ENCODE results near the gene AMN1. TPM values are rescaled to one million over a fixed set of nuclear protein-coding genes. Genes with fewer than 3 reads are reported as not detected.

The AMN1 gene
- total RNA-seq, 1 experiment from 2014 or later, result 3.9 TPM

GRCh38 chr12:31669020-31669419 lies 59.8 kb downstream of the AMN1 start:
- no TSS peak for BruUV-seq (replicated peaks)
- Histone ChIP-seq H3F3A (ENCODE audit: low read length, unreplicated experiment) (no peaks in the 10 kb centered on the region), H3K27me3 (ENCODE audit: low read length) (no peaks in the 10 kb centered on the region), H3K27ac (ENCODE audit: low read length) (no peak overlapping the region), H3K4me3 (ENCODE audit: low read length) (no peak overlapping the region), H4K20me1 (ENCODE audit: low read length) (no peaks in the 10 kb centered on the region), H3K4me2 (ENCODE audit: low read length) (no peak overlapping the region), H2AFZ (ENCODE audit: low read length) (no peak overlapping the region), H3K9ac (ENCODE audit: low read length) (no peak overlapping the region), H3K79me2 (ENCODE audit: low read length) (no peaks in the 10 kb centered on the region), H3K9me2 (replicated peaks; ENCODE audit: low read length) (no peaks in the 10 kb centered on the region), H3K9me3 (ENCODE audit: low read length) (0 out of 2 replicates have a peak, but pooled peaks cover 4% of the 10 kb centered on the region), H3K36me3 (ENCODE audit: low read depth, low read length) (no peaks in the 10 kb centered on the region), H3K4me1 (ENCODE audit: insufficient read depth, low read length) (no peaks in the 10 kb centered on the region)
- ATAC-seq (no peak), DNase-seq (no peak)
- intact Hi-C loops (cut with micrococcal nuclease), result no loop called here
- TF ChIP-seq EZH2phosphoT487 (IDR thresholded peaks at IDR 0.05; ENCODE audit: borderline replicate concordance, low read length) (no peak), EZH2 (IDR thresholded peaks at IDR 0.05; ENCODE audit: low read length, unreplicated experiment) (no peak), CTCF (conservative IDR thresholded peaks at IDR 0.05; ENCODE audit: low read depth, low read length) (no peak)
- ChIA-PET CTCF (no interaction called here), POLR2A (ENCODE audit: unreplicated experiment) (no interaction called here)

DNA sequence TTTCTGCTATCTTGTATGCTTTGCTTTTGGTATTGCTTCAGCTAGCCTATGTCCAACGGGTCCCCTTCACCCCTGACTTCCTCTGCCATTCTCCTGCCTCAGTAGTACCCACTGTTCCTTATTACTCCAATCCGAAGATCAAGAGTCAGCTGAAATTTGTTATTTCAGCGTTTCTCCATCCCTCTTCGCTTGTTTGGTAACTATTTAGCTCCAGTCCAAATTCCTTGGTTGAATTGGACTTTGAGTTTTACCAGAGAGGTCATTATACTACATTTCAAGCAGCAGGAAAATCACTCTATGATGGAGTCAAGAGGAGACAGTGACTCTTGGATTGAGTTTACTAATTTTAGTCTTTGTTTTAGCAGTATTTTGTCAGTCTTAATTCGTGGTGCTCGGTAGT lies 64.8 kb downstream of the AMN1 start:
- Histone ChIP-seq H2AFZ (ENCODE audit: low read length) (no peak overlapping the region), H3K4me1 (ENCODE audit: insufficient read depth, low read length) (no peaks in the 10 kb centered on the region), H3K36me3 (ENCODE audit: low read depth, low read length) (no peaks in the 10 kb centered on the region), H3K27me3 (ENCODE audit: low read length) (no peaks in the 10 kb centered on the region), H3K9me3 (ENCODE audit: low read length) (0 out of 2 replicates have a peak, but pooled peaks cover 3% of the 10 kb centered on the region), H3K9me2 (replicated peaks; ENCODE audit: low read length) (no peaks in the 10 kb centered on the region), H3K79me2 (ENCODE audit: low read length) (no peaks in the 10 kb centered on the region), H3K9ac (ENCODE audit: low read length) (no peak overlapping the region), H3K4me2 (ENCODE audit: low read length) (no peak overlapping the region), H3K27ac (ENCODE audit: low read length) (no peak overlapping the region), H3F3A (ENCODE audit: low read length, unreplicated experiment) (no peaks in the 10 kb centered on the region), H3K4me3 (ENCODE audit: low read length) (no peak overlapping the region), H4K20me1 (ENCODE audit: low read length) (no peaks in the 10 kb centered on the region)
- DNase-seq (no peak), ATAC-seq (no peak)
- no TSS peak for BruUV-seq (replicated peaks)
- POLR2A ChIA-PET (ENCODE audit: unreplicated experiment), result no interaction called here
- no peak for TF ChIP-seq EZH2 (IDR thresholded peaks at IDR 0.05; ENCODE audit: low read length, unreplicated experiment)
- TF ChIP-seq CTCF (conservative IDR thresholded peaks at IDR 0.05; ENCODE audit: low read depth, low read length), result no peak
- no peak for TF ChIP-seq EZH2phosphoT487 (IDR thresholded peaks at IDR 0.05; ENCODE audit: borderline replicate concordance, low read length)
- CTCF ChIA-PET, result no interaction called here
- intact Hi-C loops (cut with micrococcal nuclease), result no loop called here

- peaks cover 3% of the 10 kb centered on the region for H3K4me1 ChIP-seq (ENCODE audit: insufficient read depth, low read length)
- H3K9me3 ChIP-seq (ENCODE audit: low read length), result no peaks in the 10 kb centered on the region
- H2AFZ ChIP-seq (ENCODE audit: low read length), result no peak overlapping the region
- no peak for ATAC-seq
- no peaks in the 10 kb centered on the region for H3K27me3 ChIP-seq (ENCODE audit: low read length)
- no TSS peak for BruUV-seq (replicated peaks)
- H3K4me3 ChIP-seq (ENCODE audit: low read length), result no peak overlapping the region
- H3F3A ChIP-seq (ENCODE audit: low read length, unreplicated experiment), result no peaks in the 10 kb centered on the region
- H3K9me2 ChIP-seq (replicated peaks; ENCODE audit: low read length), result no peaks in the 10 kb centered on the region
- TF ChIP-seq EZH2 (IDR thresholded peaks at IDR 0.05; ENCODE audit: low read length, unreplicated experiment), result no peak
- no peak for TF ChIP-seq CTCF (conservative IDR thresholded peaks at IDR 0.05; ENCODE audit: low read depth, low read length)
- TF ChIP-seq EZH2phosphoT487 (IDR thresholded peaks at IDR 0.05; ENCODE audit: borderline replicate concordance, low read length), result no peak
- no peak overlapping the region for H3K9ac ChIP-seq (ENCODE audit: low read length)
- CTCF ChIA-PET, result no interaction called here
- intact Hi-C loops (cut with micrococcal nuclease), result no loop called here
- H3K4me2 ChIP-seq (ENCODE audit: low read length), result no peak overlapping the region
- DNase-seq, result no peak
- no peaks in the 10 kb centered on the region for H3K79me2 ChIP-seq (ENCODE audit: low read length)
- POLR2A ChIA-PET (ENCODE audit: unreplicated experiment), result no interaction called here
- no peak overlapping the region for H3K27ac ChIP-seq (ENCODE audit: low read length)
- H3K36me3 ChIP-seq (ENCODE audit: low read depth, low read length), result no peaks in the 10 kb centered on the region
- no peaks in the 10 kb centered on the region for H4K20me1 ChIP-seq (ENCODE audit: low read length)
These were observed 65.2 kb downstream of the AMN1 start for GRCh38 chr12:31663576-31663975.

All from PC-3 (cell line).